Astrocyte (in vitro differentiated cells and primary cell): ENCODE measurements around the gene PSENEN.
"Not testable (repeated sequence)": the region's sequence is repeated elsewhere in the genome, so short reads cannot be mapped to it uniquely, and the experiment has no call there.

ENCODE experiments used
- CTCF ChIP-seq: IDR thresholded peaks from 2 replicates; pipeline ENCODE4 v1.5.1; 2011; ENCODE audit warnings: low read depth, mild to moderate bottlenecking, inconsistent platforms, low read length, moderate library complexity; ENCODE audit not compliant: insufficient read depth
- EZH2 ChIP-seq: IDR thresholded peaks from 2 replicates; pipeline ENCODE4 v1.6.1; 2012; ENCODE audit warnings: mild to moderate bottlenecking, low read length, inconsistent platforms; ENCODE audit not compliant: insufficient read depth

GRCh38 chr19:35724132-35724531 is 21.3 kb upstream of the PSENEN start:
- TF ChIP-seq CTCF, EZH2: not testable (repeated sequence)
